Measurements from ENCODE around the gene ANGPT4.

ANGPT4 gene, protein sequence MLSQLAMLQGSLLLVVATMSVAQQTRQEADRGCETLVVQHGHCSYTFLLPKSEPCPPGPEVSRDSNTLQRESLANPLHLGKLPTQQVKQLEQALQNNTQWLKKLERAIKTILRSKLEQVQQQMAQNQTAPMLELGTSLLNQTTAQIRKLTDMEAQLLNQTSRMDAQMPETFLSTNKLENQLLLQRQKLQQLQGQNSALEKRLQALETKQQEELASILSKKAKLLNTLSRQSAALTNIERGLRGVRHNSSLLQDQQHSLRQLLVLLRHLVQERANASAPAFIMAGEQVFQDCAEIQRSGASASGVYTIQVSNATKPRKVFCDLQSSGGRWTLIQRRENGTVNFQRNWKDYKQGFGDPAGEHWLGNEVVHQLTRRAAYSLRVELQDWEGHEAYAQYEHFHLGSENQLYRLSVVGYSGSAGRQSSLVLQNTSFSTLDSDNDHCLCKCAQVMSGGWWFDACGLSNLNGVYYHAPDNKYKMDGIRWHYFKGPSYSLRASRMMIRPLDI

DNA sequence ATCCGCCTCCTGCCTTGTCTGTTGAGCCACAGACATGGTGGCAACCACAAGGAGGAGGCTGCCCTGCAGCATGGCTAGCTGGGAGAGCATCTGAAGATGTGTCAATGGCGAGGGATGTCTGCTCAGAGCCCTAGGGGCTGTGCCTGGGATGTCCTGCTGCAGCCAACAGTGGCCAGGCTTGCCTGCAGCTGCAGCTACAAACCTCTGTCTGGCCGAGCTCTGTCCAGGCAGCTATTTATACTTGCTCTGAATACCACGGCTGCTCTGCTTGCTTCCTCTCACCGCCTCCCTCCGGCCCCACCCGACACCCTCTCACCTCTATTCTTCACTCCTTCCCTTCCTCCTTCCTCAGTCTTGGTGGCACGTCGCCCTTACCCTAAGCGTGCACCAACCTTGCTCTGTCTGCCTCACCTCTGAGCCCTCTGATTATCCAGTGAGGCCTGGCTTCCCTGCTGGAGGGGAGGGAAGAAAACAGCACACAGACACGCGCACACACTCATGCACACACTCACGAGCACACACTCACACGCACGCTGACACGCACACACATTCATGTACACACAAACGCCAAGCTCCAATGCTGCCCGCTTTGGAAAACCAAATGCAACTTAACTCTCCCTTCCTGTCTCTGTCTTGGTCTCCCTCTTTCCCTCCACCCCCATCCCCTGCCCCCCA lies at the start of gene ANGPT4:
Gene ANGPT4 (minus strand): TSS at position 210 of the 675 bp plus-strand sequence. CDS start 120 bp downstream, at position 90.
- no peak for DNase-seq (ENCODE audit: low read depth)

DNA sequence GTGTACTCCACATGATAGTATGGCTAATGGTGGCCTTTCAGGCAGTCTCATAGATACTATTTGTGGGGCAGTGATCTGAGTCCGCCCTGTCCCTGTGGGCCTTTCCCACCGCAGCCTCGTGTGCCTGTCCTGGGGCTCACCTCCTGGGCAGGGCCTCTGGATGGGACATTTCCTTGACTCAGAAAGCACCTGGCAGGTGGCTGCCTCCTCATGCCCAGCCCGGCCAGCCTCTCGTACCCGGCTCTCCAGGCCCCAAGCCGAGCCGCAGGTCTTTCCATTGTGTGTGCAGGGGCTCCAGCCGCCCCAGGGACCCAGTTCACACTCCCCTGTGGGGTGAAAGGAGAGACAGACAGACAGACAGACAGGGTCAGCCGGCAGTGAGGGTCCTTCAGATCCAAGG lies 47.7 kb upstream of the ANGPT4 start:
- DNase-seq (ENCODE audit: low read depth) = no peak

DNA sequence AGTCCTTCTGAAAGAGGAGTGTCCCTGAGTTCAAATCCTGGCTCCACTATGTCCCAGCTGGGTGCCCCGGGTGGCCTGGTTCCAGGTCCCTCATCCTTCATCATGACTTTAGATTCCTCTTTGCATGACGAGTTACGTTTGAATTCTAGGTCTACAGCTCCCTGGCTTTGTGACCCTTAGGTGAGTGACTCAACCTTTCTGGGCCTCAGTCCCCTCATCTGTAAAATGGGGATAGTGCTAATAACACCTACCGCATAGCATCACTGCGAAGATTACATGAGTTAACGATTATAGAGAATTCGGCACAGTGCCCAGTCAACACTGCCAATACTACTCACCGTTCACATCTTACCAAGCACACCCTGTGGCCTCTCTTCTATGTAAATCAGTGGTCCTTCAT lies 46.5 kb upstream of the ANGPT4 start:
- no peak for DNase-seq (ENCODE audit: low read depth)

DNA sequence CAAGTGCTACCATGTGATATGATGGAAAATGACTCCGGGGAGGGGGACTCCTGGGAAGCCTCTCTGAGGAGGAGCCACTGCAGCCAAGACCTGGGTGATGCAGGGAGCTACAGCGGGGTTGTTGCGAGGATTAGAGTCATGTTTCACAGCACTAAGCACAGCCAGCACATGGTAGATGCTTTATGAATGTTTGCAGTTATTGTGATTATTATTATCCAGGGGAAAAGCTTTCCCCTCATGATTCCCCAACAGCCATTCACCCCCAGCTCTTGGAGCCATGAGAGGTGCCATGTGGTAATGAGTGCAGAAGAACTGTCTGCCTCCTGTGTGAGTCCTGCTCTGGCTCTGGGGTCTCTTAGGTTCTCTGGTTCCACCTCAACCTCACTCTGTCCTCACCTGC lies 46.1 kb upstream of the ANGPT4 start:
- no peak for DNase-seq (ENCODE audit: low read depth)

DNA sequence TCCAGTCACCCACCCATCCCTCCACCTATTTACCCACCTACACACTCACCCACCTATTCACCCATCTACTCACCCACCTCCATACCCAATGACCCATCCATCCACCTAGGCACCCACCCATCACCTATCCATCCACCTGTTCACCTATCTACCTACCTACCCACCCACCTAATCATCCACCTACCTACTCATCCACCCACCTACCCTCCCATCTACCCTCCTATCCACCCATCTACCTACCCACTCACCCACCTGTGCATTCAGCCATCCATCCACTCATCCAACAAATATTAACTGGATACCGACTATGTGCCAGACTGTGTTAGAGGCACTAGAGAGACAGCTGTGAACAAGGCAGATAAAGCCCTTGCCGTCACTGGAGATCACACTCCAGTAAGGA lies 45.6 kb upstream of the ANGPT4 start:
- DNase-seq (ENCODE audit: low read depth) = no peak

DNA sequence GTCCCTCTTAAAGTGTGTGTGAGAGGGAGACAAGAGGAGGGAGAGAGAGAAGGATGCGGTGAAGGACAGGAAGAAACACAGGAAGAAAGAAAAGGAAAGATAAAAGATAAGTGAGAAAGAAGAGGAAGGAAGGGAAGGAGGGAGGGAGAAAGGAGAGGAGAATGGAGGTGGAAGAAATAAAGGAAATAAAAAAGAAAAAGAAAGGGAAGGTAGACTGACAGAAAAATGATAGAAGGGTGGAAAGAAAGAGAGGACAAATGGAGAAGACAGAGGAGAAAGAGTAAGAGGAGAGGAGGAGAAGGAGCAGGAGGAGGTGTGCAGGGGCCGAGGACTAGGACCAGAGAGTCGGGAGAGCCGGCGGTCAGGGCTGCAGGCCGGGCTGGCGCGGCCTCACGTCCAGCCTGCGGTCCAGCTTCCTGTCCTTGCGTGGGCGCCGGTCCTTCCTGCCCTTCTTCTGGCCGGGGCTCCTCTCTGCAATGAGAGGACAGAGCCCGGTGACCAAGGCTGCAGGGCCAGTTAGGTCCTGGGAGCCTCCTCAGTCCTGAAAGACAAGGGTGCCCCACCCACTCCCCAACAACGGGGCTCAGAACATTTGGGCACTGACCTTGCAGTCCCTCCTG lies 44.0 kb upstream of the ANGPT4 start:
- DNase-seq (ENCODE audit: low read depth) = no peak

DNA sequence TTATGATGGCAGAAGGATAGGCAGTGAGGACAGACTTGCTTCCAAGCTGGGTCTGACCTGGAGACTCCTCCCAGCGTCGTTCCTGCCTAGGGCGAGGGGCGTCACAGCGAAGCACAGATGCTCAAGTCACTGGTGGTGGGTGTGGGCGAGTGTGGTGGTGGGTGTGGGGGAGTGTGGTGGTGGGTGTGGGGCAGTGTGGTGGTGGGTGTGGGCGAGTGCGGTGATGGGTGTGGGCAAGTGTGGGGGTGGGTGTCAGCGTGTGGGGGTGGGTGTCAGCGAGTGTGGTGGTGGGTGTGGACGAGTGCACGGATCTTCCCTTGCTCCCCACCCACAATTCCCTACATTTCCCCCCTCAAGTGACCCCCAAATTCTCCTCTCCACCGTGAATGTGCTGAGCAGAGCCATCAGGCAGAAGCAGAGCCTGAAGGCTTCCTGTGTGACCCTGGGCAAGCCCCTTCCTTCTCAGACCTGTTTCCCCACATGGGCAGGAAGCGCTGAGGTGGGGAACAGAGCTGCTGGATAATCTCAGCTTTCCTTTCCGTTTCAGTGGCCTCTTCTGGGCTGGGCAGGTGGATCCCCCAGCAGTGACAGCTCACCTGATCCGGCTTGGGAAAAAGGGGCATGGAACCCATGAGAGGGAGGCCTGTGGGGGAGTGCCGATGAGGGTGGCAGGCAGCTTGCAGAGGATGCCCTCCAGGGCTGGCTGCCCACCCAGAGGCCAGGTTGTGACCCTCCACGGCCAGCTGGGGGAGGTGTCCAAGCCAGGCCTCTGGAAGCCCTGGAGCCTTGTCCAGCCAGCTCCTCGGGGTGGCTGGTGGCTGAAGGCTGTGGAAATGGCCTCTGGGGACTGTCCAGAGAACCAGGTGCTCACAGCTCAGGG lies 43.0 kb upstream of the ANGPT4 start:
- DNase-seq (ENCODE audit: low read depth) = no peak

DNA sequence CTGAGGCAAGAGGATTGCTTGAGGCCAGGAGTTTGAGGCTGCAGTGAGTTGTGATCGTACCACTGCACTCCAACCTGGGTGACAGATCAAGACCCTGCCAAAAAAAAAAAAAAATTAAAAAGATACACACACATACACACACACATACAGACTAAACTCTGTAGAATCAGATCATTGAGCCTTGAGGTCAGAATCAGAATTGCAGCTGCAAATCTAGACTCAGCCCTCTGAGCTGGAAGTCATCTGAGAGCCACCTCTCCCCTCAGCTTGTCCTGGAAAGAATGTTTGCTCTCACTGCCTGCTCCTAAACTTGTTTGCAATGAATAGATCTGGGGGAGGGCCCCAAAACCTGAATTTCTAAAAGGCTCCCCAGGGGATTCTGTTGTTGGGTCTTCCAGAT lies 41.4 kb upstream of the ANGPT4 start:
- no peak for DNase-seq (ENCODE audit: low read depth)

DNA sequence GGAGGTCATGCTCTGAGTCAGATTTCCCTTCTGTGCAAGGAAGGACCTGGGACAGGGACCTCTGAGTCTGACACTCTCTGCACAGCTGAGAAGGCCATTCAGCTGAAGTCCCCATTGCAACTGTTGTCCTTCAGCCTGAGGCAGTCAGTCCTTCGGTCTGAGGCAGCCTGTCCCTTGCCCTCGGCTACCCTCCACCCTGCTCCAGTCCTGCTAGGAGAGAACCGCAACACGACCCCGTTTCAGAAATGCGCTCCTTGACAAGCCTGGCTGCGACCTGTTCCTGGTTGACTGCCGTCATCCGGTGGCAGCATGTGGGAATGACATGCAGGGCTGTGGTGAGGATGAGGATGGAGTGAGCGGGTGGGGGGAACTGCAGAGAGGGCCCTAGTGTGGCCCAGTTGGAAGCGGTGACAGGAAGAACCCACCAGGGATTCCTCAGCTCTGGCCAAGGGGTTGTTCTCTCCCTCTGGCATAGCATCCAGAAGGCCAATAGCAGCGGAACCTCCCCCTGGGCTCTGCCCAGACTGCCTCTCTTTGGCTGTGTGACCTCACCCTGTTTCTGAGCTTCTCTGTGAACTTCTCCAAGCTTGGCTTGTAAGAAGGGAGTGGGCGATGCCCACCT lies 40.3 kb upstream of the ANGPT4 start:
- DNase-seq (ENCODE audit: low read depth) = peak; percentile 52

DNA sequence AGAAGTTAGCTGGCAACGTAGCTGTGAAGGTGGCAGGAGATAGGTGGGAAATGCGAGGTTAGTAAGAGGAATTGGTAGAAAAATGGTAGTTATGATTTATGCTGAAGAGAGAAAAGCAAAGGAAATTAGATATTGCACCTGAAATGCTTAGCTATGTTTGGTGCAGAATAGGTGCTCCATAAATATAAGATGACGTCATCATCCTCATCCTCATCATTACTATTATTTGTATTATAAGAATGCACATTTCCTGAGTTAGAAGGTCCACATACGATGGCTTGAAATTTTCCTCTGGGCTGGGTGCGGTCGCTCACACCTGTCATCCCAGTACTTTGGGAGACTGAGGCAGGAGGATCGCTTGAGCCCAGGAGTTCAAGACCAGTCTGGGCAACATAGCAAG lies 39.5 kb upstream of the ANGPT4 start:
- no peak for DNase-seq (ENCODE audit: low read depth)

DNA sequence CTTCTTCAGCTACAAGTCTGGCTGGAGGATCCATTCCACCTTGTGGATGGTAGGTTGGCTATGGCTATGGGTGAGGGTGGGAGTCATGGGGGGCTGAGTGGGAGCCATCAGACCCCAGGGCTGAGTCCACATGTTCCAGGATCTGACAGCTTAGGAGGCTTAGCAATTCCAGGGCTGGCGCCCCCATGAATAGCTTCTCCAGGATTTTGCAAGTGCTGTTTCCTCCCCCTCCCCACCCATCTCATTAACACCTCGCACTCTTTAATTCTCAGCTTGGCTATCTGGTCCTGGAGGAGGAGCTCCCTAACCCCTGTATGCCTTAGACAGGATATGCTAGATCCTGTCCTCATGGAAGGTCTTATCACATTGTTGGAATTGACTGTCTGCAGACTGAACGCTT lies 39.0 kb upstream of the ANGPT4 start:
- no peak for DNase-seq (ENCODE audit: low read depth)

DNA sequence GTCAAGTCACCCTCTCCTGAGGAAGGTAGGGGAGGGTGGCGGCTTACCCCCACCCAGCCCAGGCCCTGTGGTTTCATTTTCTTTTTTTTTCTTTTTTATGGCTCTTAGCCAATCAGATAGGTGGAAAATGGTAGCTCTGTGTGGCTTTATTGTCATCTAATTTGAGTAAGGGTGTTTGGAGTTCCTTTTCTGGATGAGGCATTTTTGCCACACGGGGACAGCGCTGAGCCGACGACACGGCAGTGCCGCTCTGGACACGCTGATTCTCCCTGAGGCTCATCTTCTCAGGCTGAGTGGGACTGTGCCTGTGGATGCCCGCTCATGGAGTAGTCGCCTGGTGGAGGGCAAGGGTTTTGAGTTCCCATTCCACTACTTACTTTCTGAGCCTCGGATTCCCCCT lies 37.6 kb upstream of the ANGPT4 start:
- no peak for DNase-seq (ENCODE audit: low read depth)

DNA sequence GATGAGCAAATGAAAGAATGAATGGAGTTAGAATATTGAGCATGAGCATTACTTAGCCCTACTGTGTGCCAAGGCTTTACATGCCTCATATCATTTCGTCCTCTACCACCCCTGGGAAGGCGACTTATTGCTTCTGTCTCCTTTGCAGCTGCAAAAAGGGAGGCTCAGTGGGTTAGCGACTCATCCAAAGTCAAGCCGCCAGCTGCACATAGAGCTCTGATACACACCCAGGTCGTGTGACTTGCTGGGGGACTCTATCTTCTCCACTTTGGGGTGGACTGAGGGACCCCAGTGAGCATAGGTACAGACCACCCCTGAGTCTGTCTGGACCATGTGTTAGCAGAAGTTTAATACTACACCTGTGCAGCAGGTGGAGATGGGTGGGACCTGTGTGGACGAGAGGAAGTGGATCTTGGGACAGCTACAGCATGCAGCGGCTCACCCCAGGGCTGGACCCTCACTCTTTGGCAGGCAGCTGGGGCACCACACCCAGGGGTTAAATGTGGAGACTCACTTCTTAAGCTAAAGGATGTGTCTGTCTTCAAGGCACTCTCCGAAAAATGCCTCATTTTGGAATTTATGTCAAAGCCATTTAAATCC lies 36.2 kb upstream of the ANGPT4 start:
- no peak for DNase-seq (ENCODE audit: low read depth)

DNA sequence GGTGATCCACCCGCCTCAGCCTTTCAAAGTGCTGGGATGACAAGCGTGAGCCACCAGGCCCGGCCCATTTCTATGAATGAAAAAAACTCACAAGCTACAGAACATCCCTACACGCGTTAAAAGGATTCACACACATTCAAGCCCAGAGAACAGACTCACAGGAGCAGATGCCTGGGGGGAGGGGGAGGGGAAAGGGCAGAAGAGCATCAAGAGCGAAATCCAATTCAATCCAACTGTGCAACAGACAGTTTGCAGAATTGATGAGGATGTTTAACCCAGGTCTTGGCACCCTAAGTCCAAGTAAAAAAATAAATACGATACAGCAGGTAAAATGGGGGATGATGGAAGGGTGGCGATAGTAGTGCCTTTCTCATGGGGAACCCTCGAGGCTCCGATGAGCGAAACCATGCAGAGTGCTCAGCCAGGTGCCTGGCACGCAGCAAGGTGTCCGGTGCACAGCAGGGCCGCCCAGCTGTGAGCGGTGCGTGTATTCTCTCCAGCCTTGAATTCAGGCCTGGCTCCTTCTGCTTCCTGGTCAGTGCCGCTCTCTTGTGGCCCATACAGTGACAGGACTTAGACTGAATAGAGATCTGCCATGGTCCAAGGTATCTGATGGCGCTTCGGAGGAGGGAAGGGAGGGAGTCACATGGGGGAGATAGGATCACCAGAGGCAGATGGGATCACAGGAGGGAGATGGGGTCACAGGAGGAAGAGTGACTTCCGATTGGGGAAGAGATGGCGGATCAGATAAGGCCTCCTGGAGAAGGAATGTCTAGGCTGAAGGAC lies 35.4 kb upstream of the ANGPT4 start:
- DNase-seq (ENCODE audit: low read depth) = no peak

DNA sequence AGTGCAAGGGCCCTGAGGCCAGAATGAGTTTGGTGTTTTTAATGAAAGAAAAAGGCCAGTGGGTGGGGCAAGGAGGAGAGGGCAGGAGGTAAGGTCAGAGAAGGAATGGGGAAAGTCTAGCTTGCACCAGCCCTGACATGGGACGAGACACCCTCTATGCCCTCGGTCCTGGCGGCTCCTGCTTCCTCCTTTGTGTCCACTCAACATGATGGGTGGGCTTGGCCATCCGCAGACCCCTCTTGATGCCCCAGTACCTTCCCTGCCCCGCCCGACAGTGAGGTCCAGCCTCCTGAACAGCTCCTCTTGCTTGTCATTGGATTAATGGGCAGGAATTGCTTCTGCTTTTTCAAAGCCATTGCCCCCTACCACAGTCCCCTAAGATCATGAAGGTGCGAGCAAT lies 33.6 kb upstream of the ANGPT4 start:
- DNase-seq (ENCODE audit: low read depth) = no peak

DNA sequence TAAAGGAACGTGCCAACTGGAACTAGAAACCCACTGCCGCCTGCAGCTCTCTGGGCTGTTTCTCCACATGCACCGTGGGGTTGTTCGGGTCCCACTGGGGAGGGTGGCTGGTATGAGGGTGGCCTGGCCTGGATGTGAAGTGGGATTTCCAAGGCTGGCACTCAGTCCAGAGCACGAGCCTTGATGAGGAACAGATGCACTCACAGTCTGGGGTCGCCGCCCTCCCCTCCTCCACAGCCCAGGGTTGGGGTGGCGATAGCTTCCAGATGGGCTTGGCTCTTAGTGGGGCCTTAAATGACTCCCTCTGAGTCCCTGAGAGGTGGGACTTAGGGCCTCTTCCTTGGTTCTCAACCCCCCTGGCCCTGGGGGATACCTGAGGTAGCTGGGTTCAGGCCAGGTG lies 30.7 kb upstream of the ANGPT4 start:
- no peak for DNase-seq (ENCODE audit: low read depth)

DNA sequence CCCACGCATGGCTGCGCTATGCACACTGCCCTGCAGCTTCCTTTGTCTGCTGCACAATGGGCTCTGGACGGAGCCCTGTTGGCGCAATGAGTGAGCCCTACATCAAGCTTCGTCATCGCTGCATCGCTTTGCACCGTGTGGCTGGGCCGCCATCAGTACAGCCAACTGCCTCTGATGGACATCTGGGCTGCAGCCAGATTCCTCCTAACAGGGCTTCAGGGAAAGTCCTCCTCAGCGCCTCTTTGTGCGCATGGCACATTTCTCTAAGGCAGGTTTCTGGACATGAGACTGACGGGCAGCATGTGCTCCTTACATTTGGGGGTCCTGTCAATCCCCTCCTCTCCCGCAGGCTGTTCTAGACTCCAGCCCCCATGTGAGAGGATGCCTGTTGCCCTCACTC lies 29.7 kb upstream of the ANGPT4 start:
- no peak for DNase-seq (ENCODE audit: low read depth)

DNA sequence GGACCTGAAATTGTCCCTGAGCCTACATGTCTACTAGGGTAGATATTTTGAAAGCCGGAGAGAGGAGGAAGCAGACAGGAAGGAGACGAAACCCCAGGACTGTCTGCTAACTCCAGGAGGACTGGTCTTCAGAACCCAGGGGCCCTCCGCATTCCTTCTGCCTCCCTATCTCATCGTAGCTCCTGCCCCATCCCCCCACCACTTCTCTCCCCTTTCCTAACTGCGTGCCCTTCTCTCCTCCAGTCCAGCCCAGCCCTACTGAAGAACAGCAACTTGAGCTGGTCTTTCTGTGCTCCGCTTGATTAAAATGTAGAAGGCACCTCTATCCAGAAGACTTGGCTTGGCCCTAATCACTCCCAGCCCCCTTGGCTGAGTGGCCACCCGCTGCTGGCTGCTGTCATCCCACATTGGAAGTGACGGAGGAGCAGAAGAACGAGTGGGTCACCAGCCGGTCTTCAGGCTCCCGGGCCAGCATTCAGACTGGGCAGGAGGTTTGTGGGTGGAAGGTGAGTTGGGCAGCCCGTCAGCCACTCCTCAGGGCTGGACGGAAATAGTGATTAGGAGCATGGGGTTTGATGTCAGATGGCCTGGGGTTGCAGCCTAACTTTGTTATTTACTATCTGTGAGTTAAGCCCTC lies 28.8 kb upstream of the ANGPT4 start:
- no peak for DNase-seq (ENCODE audit: low read depth)

DNA sequence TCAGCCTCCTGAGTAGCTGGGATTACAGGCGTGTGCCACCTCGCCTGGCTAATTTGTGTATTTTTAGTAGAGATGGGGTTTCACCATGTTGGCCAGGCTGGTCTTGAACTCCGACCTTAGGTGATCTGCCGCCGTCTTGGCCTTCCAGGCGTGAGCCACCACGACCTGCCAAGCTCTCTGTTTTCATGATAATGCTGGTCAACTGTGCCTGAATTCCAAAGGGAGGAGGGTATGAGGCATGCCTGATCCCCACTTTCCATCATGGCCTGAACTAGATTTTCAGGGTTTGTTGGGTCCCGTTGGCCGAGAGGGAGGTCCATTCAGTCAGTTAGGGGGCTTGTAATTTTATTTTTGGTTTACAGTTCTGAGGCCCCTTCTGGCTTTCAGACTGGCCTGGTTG lies 28.0 kb upstream of the ANGPT4 start:
- no peak for DNase-seq (ENCODE audit: low read depth)

DNA sequence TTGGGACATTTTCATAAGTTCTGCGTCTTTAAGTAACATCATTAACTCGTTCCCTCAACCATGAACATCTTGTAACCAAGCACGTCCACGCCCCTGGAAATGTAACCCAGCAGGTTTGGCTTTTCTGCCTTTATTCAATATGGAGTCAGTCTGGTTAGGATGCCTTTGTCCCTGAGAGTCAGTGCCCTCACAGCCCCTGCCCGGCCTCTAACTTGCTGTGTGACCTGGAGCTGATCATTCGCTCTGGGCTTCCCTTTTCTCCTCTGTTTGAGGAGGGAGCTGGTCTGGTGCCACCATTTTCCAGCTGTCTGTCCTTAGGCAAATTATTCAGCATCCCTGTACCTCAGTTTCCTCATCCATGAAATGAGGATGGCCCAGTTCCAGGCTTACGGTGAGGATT lies 26.5 kb upstream of the ANGPT4 start:
- DNase-seq (ENCODE audit: low read depth) = no peak
